Measurements from ENCODE around the gene KRTAP1-3.
"Not testable (repeated sequence)": the region's sequence is repeated elsewhere in the genome, so short reads cannot be mapped to it uniquely, and the experiment has no call there.

Gene KRTAP1-3, protein sequence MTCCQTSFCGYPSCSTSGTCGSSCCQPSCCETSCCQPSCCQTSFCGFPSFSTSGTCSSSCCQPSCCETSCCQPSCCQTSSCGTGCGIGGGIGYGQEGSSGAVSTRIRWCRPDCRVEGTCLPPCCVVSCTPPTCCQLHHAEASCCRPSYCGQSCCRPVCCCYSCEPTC

DNA sequence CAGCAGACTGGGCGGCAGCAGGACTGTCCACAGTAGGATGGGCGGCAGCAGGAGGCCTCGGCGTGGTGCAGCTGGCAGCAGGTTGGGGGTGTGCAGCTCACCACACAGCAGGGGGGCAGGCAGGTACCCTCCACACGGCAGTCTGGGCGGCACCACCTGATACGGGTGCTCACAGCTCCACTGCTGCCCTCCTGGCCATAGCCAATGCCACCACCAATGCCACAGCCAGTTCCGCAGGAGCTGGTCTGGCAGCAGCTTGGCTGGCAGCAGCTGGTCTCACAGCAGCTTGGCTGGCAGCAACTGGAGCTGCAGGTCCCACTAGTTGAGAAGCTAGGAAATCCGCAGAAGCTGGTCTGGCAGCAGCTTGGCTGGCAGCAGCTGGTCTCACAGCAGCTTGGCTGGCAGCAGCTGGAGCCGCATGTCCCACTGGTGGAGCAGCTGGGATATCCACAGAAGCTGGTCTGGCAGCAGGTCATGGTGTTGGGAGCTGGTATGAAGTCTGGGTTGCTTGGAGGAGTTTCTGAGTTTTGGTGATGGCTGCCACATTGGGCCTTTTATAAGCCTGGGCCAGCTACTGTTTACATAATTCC, at the start of gene KRTAP1-3:
Gene KRTAP1-3, minus strand, starts transcription at position 529 of the 590 bp plus-strand sequence. Its CDS starts 53 bp downstream, at position 476.
- DNase-seq (ENCODE audit: low spot score) = not testable (repeated sequence)

DNA sequence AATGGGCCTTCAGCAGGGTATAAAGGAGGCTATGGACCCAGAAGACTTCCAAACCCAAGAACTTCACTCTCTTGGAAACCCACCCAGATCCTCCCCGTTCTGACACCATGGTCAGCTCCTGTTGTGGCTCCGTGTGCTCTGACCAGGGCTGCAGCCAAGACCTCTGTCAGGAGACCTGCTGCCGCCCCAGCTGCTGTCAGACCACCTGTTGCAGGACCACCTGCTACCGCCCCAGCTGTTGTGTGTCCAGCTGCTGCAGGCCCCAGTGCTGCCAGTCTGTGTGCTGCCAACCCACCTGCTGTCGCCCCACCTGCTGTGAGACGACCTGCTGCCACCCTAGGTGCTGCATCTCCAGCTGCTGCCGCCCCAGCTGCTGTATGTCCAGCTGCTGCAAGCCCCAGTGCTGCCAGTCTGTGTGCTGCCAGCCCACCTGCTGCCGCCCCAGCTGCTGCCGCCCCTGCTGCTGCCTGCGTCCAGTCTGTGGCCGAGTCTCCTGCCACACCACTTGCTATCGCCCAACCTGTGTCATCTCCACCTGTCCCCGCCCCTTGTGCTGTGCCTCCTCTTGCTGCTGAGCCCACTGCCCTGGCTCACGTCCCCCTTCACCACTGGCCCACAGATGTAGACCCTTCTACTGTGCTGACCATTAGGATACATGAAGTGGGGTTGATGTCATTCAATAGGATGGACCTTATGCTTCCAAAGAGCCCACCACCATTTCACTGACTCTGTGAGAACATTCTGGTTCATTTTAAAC, 49.6 kb upstream of the KRTAP1-3 start, which contains the start of gene KRTAP4-7:
Gene KRTAP4-7, plus strand, starts transcription at position 51 of the 757 bp plus-strand sequence. Its CDS starts 57 bp downstream, at position 108.
- DNase-seq (ENCODE audit: low spot score) = not testable (repeated sequence)

DNA sequence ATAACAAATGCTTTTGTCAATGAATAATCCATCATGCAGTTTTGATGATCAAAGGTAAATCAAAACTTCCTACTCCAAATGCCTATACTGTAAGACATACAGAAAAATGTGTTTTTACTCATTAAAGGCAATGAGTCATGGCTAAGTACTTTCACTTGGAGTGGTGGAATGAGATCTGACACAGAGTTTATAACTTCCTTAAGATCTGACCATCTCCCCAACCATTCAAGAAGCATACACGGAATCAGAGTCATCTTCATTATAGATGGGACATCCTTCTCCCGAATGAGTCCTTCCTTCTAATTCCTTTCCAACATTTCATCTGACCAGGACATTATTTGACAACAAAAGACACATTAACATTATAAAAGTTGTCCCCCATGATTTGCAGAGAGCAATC, 48.8 kb upstream of the KRTAP1-3 start:
- DNase-seq (ENCODE audit: low spot score) = not testable (repeated sequence)

DNA sequence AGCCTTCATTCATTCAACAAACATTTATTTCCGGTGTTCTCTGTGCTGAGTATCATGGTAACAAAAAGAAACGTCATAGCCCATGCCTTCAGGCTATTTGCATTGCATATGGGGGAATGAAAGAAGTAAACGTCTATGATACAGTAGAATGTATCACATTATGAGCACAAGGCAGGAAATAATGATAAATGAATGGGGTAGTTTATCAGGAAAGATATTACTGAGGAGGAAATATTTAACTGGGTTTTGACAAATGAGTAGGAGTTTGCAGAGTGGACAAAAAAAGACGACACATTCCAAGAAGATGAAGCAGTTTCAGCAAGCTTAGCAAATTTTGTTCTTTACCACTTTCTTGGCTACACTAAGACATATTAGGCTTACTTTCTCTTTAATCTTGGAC, 48.0 kb upstream of the KRTAP1-3 start:
- no peak for DNase-seq (ENCODE audit: low spot score)

DNA sequence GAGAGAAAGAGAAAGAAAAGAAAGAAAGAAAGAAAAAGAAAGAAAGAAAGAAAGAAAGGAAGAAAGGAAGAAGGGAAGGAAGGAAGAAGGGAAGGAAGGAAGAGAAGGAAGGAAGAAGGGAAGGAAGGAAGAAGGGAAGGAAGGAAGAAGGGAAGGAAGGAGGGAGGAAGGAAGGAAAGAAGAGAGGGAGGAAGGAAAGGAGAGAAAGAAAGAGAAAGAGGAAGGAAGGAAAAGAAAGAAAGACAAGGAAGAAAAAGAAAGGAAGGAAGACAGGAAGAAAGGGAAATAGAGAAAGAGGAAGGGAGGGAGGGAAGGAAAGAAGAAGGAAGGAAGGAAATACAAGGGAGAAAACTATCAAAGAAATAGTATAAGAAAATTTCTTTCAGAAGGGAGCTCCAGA, 42.1 kb upstream of the KRTAP1-3 start:
- no peak for DNase-seq (ENCODE audit: low spot score)

DNA sequence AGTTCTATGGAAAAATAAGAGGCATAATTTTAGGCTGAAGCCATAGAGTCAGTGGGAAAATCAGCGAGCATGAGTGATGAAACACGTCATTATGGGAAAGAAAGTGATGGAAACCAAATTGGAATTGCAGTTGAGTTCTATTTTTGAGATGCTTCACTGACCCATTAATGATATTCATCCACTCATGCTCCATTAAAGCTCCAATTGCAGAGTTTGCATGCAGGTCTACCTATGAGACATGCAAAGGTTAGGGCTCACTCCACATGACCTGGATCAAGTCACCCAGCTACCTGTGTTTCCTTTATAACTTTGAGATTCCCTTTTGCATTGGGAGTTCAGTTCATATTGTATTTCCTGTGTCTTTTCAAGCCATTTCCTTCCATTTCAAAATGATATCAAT, 39.0 kb upstream of the KRTAP1-3 start:
- DNase-seq (ENCODE audit: low spot score) = no peak

DNA sequence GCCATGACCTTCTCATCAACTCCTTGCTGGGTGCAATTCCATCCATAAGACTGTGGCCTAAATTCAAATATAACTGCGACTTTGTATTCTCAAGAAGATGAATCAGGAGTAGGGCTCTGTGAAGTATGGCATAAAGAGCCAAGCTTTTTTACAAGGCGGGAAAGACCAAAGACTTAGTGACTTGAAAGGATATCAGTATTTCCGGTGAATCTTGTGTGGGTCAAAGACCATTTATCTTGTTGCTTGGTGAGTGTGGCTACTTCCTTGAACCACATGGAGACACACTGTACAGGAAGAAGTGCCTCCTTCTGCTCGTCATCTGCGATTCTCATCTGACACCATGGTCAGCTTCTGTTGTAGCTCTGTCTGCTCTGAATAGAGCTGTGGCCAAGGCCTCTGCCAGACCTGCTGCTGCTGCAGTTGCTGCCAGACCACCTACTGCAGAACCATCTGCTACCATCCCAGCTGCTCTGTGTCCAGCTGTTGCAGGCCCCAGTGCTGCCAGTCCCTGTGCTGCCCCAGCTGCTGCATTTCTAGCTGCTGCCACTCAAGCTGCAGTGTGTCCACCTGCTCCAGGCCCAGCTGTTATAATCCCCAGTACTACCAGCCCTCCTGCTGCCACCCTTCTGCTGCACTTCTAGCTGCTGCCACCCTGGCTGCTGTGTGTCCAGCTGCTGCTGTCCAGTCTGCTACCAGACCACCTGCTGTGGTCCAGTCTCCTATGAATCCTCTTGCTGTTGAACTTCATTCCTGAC, 37.1 kb upstream of the KRTAP1-3 start:
- DNase-seq (ENCODE audit: low spot score) = no peak

DNA sequence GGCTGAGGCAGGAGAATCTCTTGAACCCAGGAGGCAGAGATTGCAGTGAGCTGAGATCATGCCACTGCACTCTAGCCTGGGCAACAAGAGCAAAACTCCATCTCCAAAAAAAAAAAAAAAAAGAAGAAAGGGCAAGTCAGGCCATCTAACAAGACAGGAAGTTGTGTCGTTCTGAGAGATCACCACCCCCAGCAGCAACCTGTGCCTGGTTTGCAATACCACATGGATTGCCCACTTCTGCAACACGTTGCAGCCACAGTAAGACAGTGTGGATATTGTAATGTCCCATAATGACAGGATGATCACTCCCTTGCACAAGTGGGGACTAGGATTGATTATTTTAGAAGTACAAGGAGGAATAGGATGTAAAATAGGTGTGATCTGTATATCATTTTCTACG, 34.4 kb upstream of the KRTAP1-3 start:
- DNase-seq (ENCODE audit: low spot score) = no peak

DNA sequence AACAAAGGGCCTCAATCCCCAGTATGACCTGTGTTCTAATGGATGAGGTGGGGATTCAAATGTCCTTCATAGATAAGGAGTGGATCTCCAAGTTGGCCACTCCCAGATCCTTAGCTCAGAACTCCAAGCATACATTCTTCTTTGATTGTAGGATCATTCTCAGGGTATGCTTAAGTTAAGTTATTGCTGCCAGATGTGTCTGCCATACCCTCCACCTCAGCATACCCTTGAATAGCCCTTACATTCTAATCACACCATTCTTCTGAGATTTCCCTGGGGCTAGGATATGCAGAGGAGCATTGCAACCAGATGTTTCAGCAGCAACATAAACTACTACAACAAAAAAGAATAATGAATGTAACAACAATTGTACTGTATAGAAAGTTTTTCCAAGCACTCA, 32.6 kb upstream of the KRTAP1-3 start:
- DNase-seq (ENCODE audit: low spot score) = no peak

DNA sequence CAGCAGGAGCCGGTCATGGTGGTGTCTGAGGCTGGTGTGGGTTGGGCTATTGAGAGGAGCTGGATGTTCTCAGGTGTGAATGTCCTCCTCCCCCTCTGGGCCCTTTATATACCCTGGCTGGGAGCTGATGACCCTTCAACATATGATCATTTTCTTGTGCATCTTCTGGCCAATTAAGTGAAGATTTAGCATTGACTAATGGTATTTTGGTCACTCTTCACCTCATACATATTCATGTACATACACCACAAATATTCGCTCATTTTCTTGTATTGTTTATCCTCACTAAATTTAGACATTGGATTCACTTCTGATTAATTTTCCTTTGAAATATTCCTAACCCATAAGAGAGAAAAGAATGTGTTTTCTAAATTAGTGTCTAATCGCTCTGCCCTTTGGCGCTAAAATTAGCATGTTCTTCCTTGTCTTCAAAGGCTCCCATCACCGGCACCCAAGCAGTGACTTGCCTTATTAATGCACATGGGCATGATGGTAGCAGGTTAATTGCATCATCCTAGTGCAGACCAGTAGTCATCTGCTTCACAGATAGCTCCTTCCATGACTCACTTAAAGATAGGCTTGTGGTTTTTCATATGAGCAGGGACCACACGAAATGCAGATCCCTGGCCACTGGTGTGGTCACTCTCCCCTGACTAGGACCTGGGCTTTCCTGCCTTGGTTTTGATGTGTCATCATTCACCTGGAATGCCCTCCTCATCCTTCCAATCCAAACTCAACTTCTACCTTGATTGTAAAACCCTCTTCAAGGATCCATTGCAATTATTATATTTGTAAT, 31.4 kb upstream of the KRTAP1-3 start, which contains the start of gene KRTAP2-4:
Gene KRTAP2-4, minus strand, starts transcription at position 51 of the 796 bp plus-strand sequence. Its CDS starts 34 bp downstream, at position 17.
- DNase-seq (ENCODE audit: low spot score) = no peak

DNA sequence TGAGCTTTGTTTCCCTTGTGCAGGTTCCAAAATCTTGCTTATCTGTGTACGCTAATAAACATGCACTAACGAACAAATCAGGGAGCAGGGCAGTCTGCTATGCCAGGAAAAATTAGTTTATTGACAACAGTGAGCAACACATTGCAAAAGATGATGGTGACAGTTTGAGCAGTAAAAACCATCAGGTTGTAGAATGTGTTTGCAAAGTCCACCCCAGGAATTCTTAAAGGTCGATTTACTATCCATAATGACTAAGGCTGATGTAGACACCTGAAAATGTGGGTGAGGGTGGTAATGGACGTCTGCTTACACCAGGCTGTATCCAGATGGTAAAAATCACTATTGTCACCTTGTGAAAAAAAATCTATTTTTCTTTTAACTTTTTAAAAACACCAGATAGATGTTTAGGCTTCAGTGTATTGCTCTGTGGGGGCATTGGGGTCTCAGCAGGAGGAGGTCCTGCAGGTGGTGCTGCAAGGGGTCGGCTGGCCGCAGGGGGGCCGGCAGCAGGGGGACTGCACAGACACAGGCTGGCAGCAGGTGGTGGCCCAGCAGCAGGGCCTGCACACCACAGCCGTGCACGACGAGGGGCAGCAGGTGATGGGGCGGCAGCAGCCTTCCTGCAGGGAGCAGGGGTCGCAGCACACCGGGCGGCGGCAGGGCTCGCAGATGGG, 30.5 kb upstream of the KRTAP1-3 start:
- not testable (repeated sequence) for DNase-seq (ENCODE audit: low spot score)

DNA sequence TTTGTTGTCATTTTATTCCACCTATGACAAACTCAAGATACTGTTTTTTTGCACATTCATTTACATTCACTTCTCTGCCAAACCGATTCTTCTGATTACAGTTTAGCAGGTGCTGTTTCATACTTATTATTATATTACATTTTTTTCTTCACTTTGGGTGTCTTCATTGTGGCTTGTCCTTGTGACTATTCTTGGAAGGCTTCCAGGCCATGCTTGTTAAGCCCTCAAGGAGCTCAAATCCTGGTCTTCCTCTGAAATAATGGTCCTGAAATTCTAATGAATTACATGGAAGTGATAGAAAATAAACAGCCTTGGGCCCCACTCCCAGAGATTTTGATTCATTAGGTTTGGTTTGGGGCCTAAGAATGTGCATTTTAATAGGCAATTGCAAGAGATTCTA, 29.6 kb upstream of the KRTAP1-3 start:
- DNase-seq (ENCODE audit: low spot score) = no peak

DNA sequence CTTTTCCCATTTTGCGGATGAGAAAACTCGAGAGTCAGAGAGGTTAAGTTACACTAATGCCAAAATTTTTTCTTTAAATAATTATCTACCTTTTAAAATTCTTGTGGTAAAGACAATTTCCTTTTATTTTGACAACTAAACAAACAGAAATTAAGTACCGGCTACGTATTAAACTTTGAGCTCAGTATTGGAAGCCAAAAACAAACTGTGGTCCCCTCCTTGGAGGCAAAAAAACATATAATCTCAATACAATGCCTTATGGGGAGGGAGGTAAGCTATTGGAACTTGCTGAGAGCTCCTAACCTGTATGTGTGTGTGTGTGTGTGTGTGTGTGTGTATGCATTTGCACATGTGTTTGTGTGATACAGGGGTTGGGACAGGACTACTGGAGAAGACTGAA, 28.8 kb upstream of the KRTAP1-3 start:
- no peak for DNase-seq (ENCODE audit: low spot score)

DNA sequence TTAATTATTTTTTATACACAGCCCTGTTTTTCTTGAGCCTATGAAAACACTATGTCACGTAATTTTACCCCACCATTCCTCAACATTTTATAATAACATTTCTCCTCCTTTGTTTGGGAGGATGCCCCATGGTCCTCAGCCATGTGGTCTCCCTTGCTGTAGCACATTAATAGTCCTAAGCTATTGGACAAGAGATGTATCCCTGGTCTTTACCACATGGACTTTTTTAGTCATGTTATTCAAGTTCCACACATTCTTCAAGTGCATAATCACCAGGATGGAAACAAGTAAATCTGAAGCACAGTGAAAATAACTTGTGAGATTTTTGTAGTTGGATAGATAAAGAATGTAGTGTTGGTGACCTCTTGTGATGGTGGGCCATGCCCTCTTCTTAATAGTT, 27.3 kb upstream of the KRTAP1-3 start:
- no peak for DNase-seq (ENCODE audit: low spot score)

DNA sequence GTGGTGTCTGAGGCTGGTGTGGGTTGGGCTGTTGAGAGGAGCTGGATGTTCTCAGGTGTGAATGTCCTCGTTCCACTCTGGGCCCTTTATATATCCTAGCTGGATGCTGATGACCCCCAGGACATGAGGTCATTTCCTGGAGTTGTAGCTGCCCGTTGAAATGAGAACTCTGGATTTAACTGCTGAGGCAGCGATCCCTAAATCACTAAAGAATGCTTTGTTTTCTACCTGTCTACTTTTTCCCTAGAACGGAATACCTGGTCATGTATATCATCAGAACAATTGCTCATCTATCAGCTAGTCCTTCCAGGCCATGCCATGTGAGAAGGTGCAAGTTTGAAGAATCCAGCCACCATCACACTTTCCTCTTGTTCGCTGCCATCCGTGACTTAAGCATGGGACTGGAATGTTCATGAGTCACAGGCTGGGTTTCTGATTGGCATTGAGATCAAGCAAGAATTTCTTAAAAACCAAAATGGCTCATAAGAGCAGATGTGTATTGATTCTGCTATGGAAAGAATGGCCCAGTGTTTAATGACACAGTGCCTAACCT, 25.5 kb upstream of the KRTAP1-3 start, which contains the start of gene KRTAP2-3:
Gene KRTAP2-3, minus strand, starts transcription at position 63 of the 553 bp plus-strand sequence. CDS start 64 bp downstream, outside the sequence.
- no peak for DNase-seq (ENCODE audit: low spot score)

DNA sequence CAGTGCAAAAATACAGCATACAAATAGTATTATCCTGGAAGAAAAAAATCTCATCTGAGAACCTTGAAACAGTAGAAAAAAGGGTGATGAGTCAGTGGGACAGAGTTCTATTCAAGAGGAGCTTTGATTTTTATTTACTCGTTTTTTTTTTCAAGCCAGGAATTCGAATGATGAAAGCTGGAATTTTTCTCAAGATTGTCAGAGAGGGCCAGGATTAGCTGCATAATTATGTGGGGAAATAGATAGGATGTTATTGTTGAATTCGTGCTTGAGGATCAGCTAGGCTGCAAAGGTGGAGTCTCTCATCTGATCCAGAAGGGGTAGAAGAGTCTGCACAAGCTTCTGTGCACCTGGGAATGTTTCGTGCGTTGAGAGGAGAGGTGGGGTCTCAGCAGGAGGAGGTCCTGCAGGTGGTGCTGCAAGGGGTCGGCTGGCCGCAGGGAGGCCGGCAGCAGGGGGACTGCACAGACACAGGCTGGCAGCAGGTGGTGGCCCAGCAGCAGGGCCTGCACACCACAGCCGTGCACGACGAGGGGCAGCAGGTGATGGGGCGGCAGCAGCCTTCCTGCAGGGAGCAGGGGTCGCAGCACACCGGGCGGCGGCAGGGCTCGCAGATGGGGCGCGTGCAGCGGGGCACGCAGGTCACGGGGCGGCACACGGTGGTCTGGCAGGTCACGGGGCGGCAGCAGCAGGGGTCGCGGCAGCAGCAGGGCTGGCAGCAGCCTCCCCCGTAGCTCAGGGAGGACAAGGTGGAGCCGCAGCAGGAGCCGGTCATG, 24.8 kb upstream of the KRTAP1-3 start:
- not testable (repeated sequence) for DNase-seq (ENCODE audit: low spot score)

DNA sequence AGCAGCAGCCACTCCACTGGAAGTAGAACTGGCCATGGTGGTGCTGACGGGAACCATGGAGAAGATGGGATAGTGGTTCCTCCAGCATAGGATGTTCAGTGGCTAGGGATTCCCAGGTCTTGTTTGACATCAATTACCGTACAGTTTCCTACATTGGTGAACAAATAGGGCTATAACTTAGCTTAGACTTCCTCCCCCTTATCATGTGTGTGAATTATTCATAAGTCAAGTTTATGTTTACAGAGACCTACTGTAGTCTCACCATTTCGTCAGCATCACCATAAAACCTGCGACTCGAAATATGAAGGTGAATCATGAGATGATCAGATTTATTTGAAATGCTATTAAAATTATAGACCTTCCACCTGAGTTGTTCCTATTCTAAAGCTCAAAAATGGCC, 24.1 kb upstream of the KRTAP1-3 start:
- DNase-seq (ENCODE audit: low spot score) = no peak

DNA sequence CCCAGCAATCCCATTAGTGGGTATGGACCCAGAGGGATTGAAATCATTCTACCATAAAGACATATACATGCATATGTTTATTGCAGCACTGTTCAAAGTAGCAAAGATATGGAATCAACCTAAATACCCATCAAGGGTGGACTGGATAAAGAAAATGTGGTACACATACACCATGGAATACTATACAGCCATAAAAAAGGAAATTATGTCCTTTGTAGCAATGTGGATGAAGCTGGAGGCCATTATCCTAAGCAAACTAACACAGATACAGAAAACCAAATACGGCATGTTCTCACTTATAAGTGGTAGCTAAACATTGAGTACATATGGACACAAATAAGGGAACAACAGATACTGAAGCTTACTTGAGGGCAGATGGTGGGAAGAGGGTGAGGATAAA, 22.9 kb upstream of the KRTAP1-3 start:
- no peak for DNase-seq (ENCODE audit: low spot score)

DNA sequence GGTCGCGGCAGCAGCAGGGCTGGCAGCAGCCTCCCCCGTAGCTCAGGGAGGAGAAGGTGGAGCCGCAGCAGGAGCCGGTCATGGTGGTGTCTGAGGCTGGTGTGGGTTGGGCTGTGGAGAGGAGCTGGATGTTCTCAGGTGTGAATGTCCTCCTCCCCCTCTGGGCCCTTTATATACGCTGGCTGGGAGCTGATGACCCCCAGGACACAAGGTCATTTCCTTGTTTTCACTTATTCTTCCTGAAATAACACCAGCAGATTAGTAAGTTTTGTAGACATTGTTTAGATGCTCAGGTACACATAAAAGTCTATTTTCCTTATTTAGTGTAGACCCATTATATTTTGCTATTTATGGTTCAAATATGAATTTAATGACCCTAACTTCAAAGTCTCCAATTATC, 20.5 kb upstream of the KRTAP1-3 start, which contains the start of gene KRTAP2-2:
Gene KRTAP2-2, minus strand, starts transcription at position 101 of the 400 bp plus-strand sequence. Its CDS starts 19 bp downstream, at position 82.
- not testable (repeated sequence) for DNase-seq (ENCODE audit: low spot score)

Data from hematopoietic multipotent progenitor cell treated with erythropoietin and hydrocortisone succinate and interleukin-3 and kit ligand, for 15 days (in vitro differentiated cells).